T47D (cell line): ENCODE results near the gene FER1L5.
"Not testable (repeated sequence)": the region's sequence is repeated elsewhere in the genome, so short reads cannot be mapped to it uniquely, and the experiment has no call there.

ENCODE experiments used
- DNase-seq, 2 experiments: peaks; one replicate each; pipeline versions ENCODE4 v3.0.0 to v3.0.0-alpha.2; 2011 to 2012; ENCODE audit warnings: low read depth in 1 of 2, low spot score in 1 of 2
- JUND ChIP-seq: IDR thresholded peaks from 2 replicates; pipeline ENCODE4 v1.6.1; 2012; ENCODE audit warnings: low read depth
- in situ Hi-C: cut with HindIII; loops from 2 replicates; pipeline ENCODE4 v1.10.0; 2016; ENCODE audit warnings: low sequenced_read_pairs, low pct_unique_long_range_greater_than_20kb

Gene FER1L5

GRCh38 chr2:96648306-96648930 is 5.9 kb downstream of the FER1L5 start:
- DNase-seq: no peak
- TF ChIP-seq JUND: no peak
- in situ Hi-C loops: no loop called here

- no peak for DNase-seq
- in situ Hi-C loops: no loop called here
- TF ChIP-seq JUND: no peak
Measured at GRCh38 chr2:96649342-96649741, 6.8 kb downstream of the FER1L5 start.

- in situ Hi-C loops: no loop called here
- no peak for TF ChIP-seq JUND
- no peak for DNase-seq
Measured at GRCh38 chr2:96651793-96652192, 9.2 kb downstream of the FER1L5 start.

GRCh38 chr2:96654791-96655190 is 12.2 kb downstream of the FER1L5 start:
- DNase-seq, in situ Hi-C loops: not testable (repeated sequence)

GRCh38 chr2:96655526-96655925 is 13.0 kb downstream of the FER1L5 start:
- in situ Hi-C loops: no loop called here
- no peak for DNase-seq

GRCh38 chr2:96656540-96656939 is 14.0 kb downstream of the FER1L5 start:
- in situ Hi-C loops: no loop called here
- no peak for TF ChIP-seq JUND
- no peak for DNase-seq

More at GRCh38 chr2:96655526-96655925, 13.0 kb downstream of the FER1L5 start:
- no peak for TF ChIP-seq JUND

- in situ Hi-C loops: no loop called here
- TF ChIP-seq JUND: no peak
Measured at GRCh38 chr2:96661324-96661723, 18.8 kb downstream of the FER1L5 start.

GRCh38 chr2:96662360-96662759 is 19.8 kb downstream of the FER1L5 start:
- TF ChIP-seq JUND: no peak
- no peak for DNase-seq
- in situ Hi-C loops: no loop called here

More at GRCh38 chr2:96661324-96661723, 18.8 kb downstream of the FER1L5 start:
- no peak for DNase-seq

GRCh38 chr2:96663177-96663576 is 20.6 kb downstream of the FER1L5 start:
- no peak for TF ChIP-seq JUND
- DNase-seq: peak in 1 of 2 experiments; percentile 73
- in situ Hi-C loops: no loop called here

- no peak for DNase-seq
- no peak for TF ChIP-seq JUND
- in situ Hi-C loops: no loop called here
Measured at GRCh38 chr2:96663829-96664228, 21.3 kb downstream of the FER1L5 start.

- in situ Hi-C loops: no loop called here
- no peak for DNase-seq
- no peak for TF ChIP-seq JUND
Measured at GRCh38 chr2:96664366-96664925, 21.9 kb downstream of the FER1L5 start.

- in situ Hi-C loops: no loop called here
- 0 out of 2 replicates have a peak, but pooled peaks have one; percentile 11 for TF ChIP-seq JUND
- peak; percentile 31 to 88 for DNase-seq
Measured at GRCh38 chr2:96665083-96665569, 22.6 kb downstream of the FER1L5 start.

GRCh38 chr2:96665717-96666116 is 23.2 kb downstream of the FER1L5 start:
- in situ Hi-C loops, DNase-seq: not testable (repeated sequence)

GRCh38 chr2:96668771-96669170 is 26.2 kb downstream of the FER1L5 start:
- in situ Hi-C loops: no loop called here
- DNase-seq: no peak
- no peak for TF ChIP-seq JUND
